ENCODE results near the gene CLEC2L. TPM values are rescaled to one million over a fixed set of nuclear protein-coding genes. Genes with fewer than 3 reads are reported as not detected.

The CLEC2L gene
- total and polyA plus RNA-seq, 4 donors = 0.05 TPM; not detected in 3

DNA sequence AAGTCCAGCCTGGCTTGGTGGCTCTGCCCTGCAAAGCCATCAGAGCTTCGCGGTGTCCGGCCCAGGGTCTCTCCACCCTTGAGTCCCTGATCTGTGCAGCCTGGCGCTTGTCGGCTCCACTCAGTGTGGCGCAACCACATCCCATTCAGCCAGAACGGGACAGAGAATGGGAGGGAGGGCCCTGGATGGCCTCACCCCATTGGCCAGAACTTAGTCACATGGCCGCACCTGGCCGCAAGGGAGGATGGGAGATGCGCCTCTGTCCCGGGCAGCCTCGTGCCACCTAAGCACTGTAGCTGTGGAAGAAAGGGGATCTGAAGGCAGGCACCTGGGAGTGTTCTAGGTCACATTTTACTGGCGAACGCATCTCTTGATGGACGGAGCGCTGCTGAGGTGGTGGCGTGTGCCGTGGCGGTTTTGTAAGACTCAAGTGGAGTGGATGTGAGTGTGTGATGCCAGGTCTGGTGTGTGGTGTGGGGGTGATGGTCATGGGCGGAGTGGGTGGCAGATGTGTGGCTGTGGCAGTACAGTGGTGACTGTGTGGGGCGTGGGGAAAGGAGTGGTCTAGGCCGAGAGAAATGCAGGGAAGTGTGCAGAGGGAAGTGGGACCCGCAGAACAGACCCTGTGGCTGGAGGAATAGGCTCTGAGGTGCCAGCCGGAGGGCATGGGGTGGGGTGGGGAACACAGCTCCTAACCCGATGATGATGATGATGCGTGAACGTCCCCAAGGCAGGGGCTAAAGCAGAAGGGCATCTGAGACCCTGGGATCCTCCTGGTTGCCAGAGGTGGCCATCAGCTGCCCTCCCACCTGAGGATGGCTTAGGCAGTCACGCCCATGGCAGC, 19.0 kb downstream of the CLEC2L start:
- no peaks in the 10 kb centered on the region for H3K36me3 ChIP-seq (ENCODE audit: control insufficient read depth in 4 of 4, insufficient read depth in 3 of 4, low read depth in 1 of 4, low read length in 3 of 4)
- no peak overlapping the region for H3K27ac ChIP-seq (ENCODE audit: low read depth in 1 of 2, low read length in 2 of 2)
- H3K4me1 ChIP-seq (ENCODE audit: control insufficient read depth in 4 of 4, insufficient read depth in 4 of 4, low read length in 3 of 4) = no peaks in the 10 kb centered on the region
- DNase-seq (ENCODE audit: low spot score) = no peak
- no peaks in the 10 kb centered on the region for H3K9me3 ChIP-seq (ENCODE audit: control insufficient read depth in 4 of 4, low read length in 3 of 4)
- WGBS = 91% methylated on average over 28 of the region's 28 CpGs
- H3K4me3 ChIP-seq (ENCODE audit: low read depth in 1 of 3, low read length in 3 of 3) = no peak overlapping the region
- H3K9ac ChIP-seq (ENCODE audit: low read depth in 1 of 2, low read length in 2 of 2) = no peak overlapping the region
- H3K27me3 ChIP-seq (ENCODE audit: control insufficient read depth in 4 of 4, insufficient read depth in 4 of 4, low read length in 3 of 4) = peaks cover 0 to 4% (median 0%) of the 10 kb centered on the region in 4 donors
- TF ChIP-seq REST (IDR thresholded peaks at IDR 0.05) = no peak
- TF ChIP-seq, protein P1, sequence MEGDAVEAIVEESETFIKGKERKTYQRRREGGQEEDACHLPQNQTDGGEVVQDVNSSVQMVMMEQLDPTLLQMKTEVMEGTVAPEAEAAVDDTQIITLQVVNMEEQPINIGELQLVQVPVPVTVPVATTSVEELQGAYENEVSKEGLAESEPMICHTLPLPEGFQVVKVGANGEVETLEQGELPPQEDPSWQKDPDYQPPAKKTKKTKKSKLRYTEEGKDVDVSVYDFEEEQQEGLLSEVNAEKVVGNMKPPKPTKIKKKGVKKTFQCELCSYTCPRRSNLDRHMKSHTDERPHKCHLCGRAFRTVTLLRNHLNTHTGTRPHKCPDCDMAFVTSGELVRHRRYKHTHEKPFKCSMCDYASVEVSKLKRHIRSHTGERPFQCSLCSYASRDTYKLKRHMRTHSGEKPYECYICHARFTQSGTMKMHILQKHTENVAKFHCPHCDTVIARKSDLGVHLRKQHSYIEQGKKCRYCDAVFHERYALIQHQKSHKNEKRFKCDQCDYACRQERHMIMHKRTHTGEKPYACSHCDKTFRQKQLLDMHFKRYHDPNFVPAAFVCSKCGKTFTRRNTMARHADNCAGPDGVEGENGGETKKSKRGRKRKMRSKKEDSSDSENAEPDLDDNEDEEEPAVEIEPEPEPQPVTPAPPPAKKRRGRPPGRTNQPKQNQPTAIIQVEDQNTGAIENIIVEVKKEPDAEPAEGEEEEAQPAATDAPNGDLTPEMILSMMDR (IDR thresholded peaks at IDR 0.05; ENCODE audit: low read depth, low read length, missing input control) = no peak
- TF ChIP-seq NR2F2 (IDR thresholded peaks at IDR 0.05) = no peak
- no peak for TF ChIP-seq HNF4G (IDR thresholded peaks at IDR 0.05)
- TF ChIP-seq, protein P2, sequence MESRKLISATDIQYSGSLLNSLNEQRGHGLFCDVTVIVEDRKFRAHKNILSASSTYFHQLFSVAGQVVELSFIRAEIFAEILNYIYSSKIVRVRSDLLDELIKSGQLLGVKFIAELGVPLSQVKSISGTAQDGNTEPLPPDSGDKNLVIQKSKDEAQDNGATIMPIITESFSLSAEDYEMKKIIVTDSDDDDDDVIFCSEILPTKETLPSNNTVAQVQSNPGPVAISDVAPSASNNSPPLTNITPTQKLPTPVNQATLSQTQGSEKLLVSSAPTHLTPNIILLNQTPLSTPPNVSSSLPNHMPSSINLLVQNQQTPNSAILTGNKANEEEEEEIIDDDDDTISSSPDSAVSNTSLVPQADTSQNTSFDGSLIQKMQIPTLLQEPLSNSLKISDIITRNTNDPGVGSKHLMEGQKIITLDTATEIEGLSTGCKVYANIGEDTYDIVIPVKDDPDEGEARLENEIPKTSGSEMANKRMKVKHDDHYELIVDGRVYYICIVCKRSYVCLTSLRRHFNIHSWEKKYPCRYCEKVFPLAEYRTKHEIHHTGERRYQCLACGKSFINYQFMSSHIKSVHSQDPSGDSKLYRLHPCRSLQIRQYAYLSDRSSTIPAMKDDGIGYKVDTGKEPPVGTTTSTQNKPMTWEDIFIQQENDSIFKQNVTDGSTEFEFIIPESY (IDR thresholded peaks at IDR 0.05) = no peak
- no peak for TF ChIP-seq FOXA1 (IDR thresholded peaks at IDR 0.05)
- TF ChIP-seq GABPA (IDR thresholded peaks at IDR 0.05 in 1 of 2, conservative IDR thresholded peaks at IDR 0.05 in 1 of 2) = no peak
- no peak for TF ChIP-seq JUND (IDR thresholded peaks at IDR 0.05)
- TF ChIP-seq HNF4A (conservative IDR thresholded peaks at IDR 0.05) = no peak
- TF ChIP-seq RAD21 (IDR thresholded peaks at IDR 0.05) = no peak
- TF ChIP-seq, protein P3, sequence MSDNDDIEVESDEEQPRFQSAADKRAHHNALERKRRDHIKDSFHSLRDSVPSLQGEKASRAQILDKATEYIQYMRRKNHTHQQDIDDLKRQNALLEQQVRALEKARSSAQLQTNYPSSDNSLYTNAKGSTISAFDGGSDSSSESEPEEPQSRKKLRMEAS (IDR thresholded peaks at IDR 0.05) = no peak
- TF ChIP-seq ATF3 (IDR thresholded peaks at IDR 0.05) = no peak
- no peak for TF ChIP-seq YY1 (IDR thresholded peaks at IDR 0.05)
- TF ChIP-seq SP1 (IDR thresholded peaks at IDR 0.05) = no peak

All from liver (tissue), 9 donors.